OCI-LY1 (cell line): ENCODE measurements around the gene PTPN4.

ENCODE experiments used
- H2AFZ ChIP-seq: fragments of 200-600 bp; sonication (generic), shearing (Covaris generic); 2 replicates; pipeline ENCODE4 v1.6.0; 2014; ENCODE audit warnings: antibody characterized with exemption, mild to moderate bottlenecking, low read length
- H3F3A ChIP-seq: fragments of 200-600 bp; sonication (generic), shearing (Covaris generic); 2 replicates; pipeline ENCODE4 v1.6.0; 2014; ENCODE audit warnings: mild to moderate bottlenecking, antibody characterized with exemption, low read length, moderate library complexity; ENCODE audit not compliant: insufficient read depth
- H3K27ac ChIP-seq: fragments of 200-600 bp; sonication (generic); 2 replicates; pipeline ENCODE4 v1.5.1; 2014; ENCODE audit warnings: low read length, mixed run types, mild to moderate bottlenecking, low read depth; ENCODE audit not compliant: poor library complexity, severe bottlenecking
- H3K27me3 ChIP-seq: fragments of 200-600 bp; sonication (generic); 2 replicates; pipeline ENCODE4 v1.6.0; 2014; ENCODE audit warnings: antibody characterized with exemption, mild to moderate bottlenecking, low read length, moderate library complexity; ENCODE audit not compliant: insufficient read depth
- H3K36me3 ChIP-seq: fragments of 200-600 bp; sonication (generic); 2 replicates; pipeline ENCODE4 v1.6.1; 2014; ENCODE audit warnings: mild to moderate bottlenecking, antibody characterized with exemption, low read length, moderate library complexity, mixed read lengths; ENCODE audit not compliant: insufficient read depth
- H3K4me1 ChIP-seq: fragments of 200-600 bp; sonication (generic); 2 replicates; pipeline ENCODE4 v1.5.1; 2014; ENCODE audit warnings: mild to moderate bottlenecking, low read length, moderate library complexity; ENCODE audit not compliant: insufficient read depth, severe bottlenecking
- H3K4me2 ChIP-seq: fragments of 200-600 bp; sonication (generic), shearing (Covaris generic); 2 replicates; pipeline ENCODE4 v1.6.1; 2014; ENCODE audit warnings: low read length
- H3K4me3 ChIP-seq: fragments of 200-600 bp; sonication (generic); 2 replicates; pipeline ENCODE4 v1.5.1; 2014; ENCODE audit warnings: low read length, low read depth, mild to moderate bottlenecking, mixed read lengths; ENCODE audit not compliant: poor library complexity, severe bottlenecking
- H3K79me2 ChIP-seq: fragments of 200-600 bp; shearing (Covaris generic); 2 replicates; pipeline ENCODE4 v1.6.1; 2016; ENCODE audit warnings: mixed run types, low read length, mixed read lengths; ENCODE audit not compliant: insufficient read depth
- H3K9ac ChIP-seq: fragments of 200-600 bp; sonication (generic), shearing (Covaris generic); 2 replicates; pipeline ENCODE4 v1.6.1; 2014; ENCODE audit warnings: mild to moderate bottlenecking, low read length, mixed read lengths
- H3K9me2 ChIP-seq: fragments of 200-600 bp; sonication (generic), shearing (Covaris generic); 2 replicates; pipeline ENCODE4 v1.6.1; 2014; ENCODE audit warnings: low read depth, mild to moderate bottlenecking, low read length, mixed read lengths
- H3K9me3 ChIP-seq: fragments of 200-600 bp; shearing (Covaris generic); 2 replicates; pipeline ENCODE4 v1.6.1; 2014; ENCODE audit warnings: low read length, mixed read lengths
- H4K20me1 ChIP-seq: fragments of 200-600 bp; sonication (generic), shearing (Covaris generic); 2 replicates; pipeline ENCODE4 v1.6.0; 2016; ENCODE audit warnings: mild to moderate bottlenecking, low read length; ENCODE audit not compliant: insufficient read depth
- EZH2 ChIP-seq: fragments of 200-600 bp; sonication (generic), shearing (Covaris generic); IDR thresholded peaks from 2 replicates; pipeline ENCODE4 v1.8.0; 2017; ENCODE audit warnings: borderline replicate concordance, mixed run types, mild to moderate bottlenecking, antibody characterized with exemption, low read length, moderate library complexity, mixed read lengths
- TF ChIP-seq, protein P1 (sequence below): fragments of 200-600 bp; sonication (generic), shearing (Covaris generic); IDR thresholded peaks from 2 replicates; pipeline ENCODE4 v1.5.1; 2017; ENCODE audit warnings: mild to moderate bottlenecking, antibody characterized with exemption, low read length, moderate library complexity, mixed read lengths

PTPN4 gene

GRCh38 chr2:119764832-119765231, 5.1 kb downstream of the PTPN4 start:
- no peak overlapping the region for H3K9ac ChIP-seq
- no peaks in the 10 kb centered on the region for H3F3A ChIP-seq
- H3K27me3 ChIP-seq, result no peaks in the 10 kb centered on the region
- TF ChIP-seq EZH2, result no peak
- TF ChIP-seq, protein P1, sequence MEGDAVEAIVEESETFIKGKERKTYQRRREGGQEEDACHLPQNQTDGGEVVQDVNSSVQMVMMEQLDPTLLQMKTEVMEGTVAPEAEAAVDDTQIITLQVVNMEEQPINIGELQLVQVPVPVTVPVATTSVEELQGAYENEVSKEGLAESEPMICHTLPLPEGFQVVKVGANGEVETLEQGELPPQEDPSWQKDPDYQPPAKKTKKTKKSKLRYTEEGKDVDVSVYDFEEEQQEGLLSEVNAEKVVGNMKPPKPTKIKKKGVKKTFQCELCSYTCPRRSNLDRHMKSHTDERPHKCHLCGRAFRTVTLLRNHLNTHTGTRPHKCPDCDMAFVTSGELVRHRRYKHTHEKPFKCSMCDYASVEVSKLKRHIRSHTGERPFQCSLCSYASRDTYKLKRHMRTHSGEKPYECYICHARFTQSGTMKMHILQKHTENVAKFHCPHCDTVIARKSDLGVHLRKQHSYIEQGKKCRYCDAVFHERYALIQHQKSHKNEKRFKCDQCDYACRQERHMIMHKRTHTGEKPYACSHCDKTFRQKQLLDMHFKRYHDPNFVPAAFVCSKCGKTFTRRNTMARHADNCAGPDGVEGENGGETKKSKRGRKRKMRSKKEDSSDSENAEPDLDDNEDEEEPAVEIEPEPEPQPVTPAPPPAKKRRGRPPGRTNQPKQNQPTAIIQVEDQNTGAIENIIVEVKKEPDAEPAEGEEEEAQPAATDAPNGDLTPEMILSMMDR, result no peak
- H3K9me2 ChIP-seq, result no peaks in the 10 kb centered on the region
- no peaks in the 10 kb centered on the region for H4K20me1 ChIP-seq
- H3K9me3 ChIP-seq, result no peaks in the 10 kb centered on the region
- H3K4me2 ChIP-seq, result no peak overlapping the region
- no peak overlapping the region for H3K27ac ChIP-seq
- H2AFZ ChIP-seq, result no peak overlapping the region
- H3K79me2 ChIP-seq, result no peaks in the 10 kb centered on the region
- peaks cover 19% of the 10 kb centered on the region for H3K4me1 ChIP-seq
- H3K4me3 ChIP-seq, result no peak overlapping the region
- no peaks in the 10 kb centered on the region for H3K36me3 ChIP-seq

GRCh38 chr2:119765433-119766002, 5.8 kb downstream of the PTPN4 start:
- no peak overlapping the region for H3K27ac ChIP-seq
- no peak overlapping the region for H2AFZ ChIP-seq
- H3F3A ChIP-seq, result no peaks in the 10 kb centered on the region
- H3K9me2 ChIP-seq, result no peaks in the 10 kb centered on the region
- peaks cover 17% of the 10 kb centered on the region for H3K4me1 ChIP-seq
- TF ChIP-seq, protein P1, result no peak
- TF ChIP-seq EZH2, result no peak
- no peaks in the 10 kb centered on the region for H3K36me3 ChIP-seq
- H3K4me3 ChIP-seq, result no peak overlapping the region
- no peaks in the 10 kb centered on the region for H4K20me1 ChIP-seq
- no peak overlapping the region for H3K9ac ChIP-seq
- no peaks in the 10 kb centered on the region for H3K9me3 ChIP-seq
- H3K27me3 ChIP-seq, result no peaks in the 10 kb centered on the region
- no peaks in the 10 kb centered on the region for H3K79me2 ChIP-seq
- no peak overlapping the region for H3K4me2 ChIP-seq

DNA sequence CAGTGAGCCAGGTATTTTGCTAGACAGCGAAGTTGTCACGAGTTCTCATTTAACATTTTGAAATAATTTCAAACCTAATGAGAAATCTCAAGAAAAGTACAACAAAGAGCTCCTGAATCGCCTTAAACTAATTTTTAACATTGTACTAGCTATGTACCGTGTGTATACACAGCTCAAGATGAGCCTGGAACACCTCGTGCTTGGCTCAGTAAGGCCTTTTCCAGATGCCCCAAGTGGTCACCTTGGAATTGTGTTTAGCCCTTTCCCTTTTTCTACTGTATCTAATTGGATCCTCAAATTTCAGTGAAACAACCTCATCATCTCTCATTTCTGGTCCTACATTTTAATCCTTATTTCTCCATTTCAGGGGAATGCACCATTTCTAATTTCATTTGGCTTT, 7.2 kb downstream of the PTPN4 start:
- H3K4me2 ChIP-seq, result no peak overlapping the region

More for the DNA sequence above, 7.2 kb downstream of the PTPN4 start:
- no peaks in the 10 kb centered on the region for H3K79me2 ChIP-seq
- H3K9me3 ChIP-seq, result no peaks in the 10 kb centered on the region
- H3K27ac ChIP-seq, result no peak overlapping the region
- H3K27me3 ChIP-seq, result no peaks in the 10 kb centered on the region
- no peak overlapping the region for H3K4me3 ChIP-seq
- no peak for TF ChIP-seq EZH2
- TF ChIP-seq, protein P1, result no peak
- H2AFZ ChIP-seq, result no peak overlapping the region
- no peaks in the 10 kb centered on the region for H4K20me1 ChIP-seq
- no peaks in the 10 kb centered on the region for H3K36me3 ChIP-seq
- peaks cover 3% of the 10 kb centered on the region for H3K4me1 ChIP-seq
- no peaks in the 10 kb centered on the region for H3K9me2 ChIP-seq
- no peaks in the 10 kb centered on the region for H3F3A ChIP-seq
- H3K9ac ChIP-seq, result no peak overlapping the region
